ENCODE measurements around the gene SCUBE3.

The SCUBE3 gene

DNA sequence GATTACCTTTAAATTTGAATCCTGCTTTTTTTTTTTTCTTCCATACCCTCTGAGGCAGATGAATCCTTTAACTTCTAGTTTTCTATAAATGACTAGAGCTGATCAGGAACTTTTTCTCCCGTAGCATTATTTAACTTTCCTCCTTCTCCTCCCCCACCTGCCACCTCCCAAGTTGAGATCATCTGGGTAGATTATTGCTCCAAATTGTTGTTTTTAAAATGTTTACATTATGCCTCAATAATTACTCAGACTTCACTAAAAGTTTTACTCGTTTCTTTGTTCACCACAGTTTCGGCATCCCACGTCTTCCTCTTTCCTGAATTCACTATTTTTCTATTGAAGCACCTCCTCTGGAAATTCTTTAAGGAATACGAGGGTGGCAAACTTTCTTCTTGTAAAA lies 16.6 kb upstream of the SCUBE3 start:
- no peak overlapping the region for H3K4me3 ChIP-seq (ENCODE audit: low read length)
- TF ChIP-seq, protein P1, sequence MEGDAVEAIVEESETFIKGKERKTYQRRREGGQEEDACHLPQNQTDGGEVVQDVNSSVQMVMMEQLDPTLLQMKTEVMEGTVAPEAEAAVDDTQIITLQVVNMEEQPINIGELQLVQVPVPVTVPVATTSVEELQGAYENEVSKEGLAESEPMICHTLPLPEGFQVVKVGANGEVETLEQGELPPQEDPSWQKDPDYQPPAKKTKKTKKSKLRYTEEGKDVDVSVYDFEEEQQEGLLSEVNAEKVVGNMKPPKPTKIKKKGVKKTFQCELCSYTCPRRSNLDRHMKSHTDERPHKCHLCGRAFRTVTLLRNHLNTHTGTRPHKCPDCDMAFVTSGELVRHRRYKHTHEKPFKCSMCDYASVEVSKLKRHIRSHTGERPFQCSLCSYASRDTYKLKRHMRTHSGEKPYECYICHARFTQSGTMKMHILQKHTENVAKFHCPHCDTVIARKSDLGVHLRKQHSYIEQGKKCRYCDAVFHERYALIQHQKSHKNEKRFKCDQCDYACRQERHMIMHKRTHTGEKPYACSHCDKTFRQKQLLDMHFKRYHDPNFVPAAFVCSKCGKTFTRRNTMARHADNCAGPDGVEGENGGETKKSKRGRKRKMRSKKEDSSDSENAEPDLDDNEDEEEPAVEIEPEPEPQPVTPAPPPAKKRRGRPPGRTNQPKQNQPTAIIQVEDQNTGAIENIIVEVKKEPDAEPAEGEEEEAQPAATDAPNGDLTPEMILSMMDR (conservative IDR thresholded peaks at IDR 0.05; ENCODE audit: low read length): no peak
- no peak for DNase-seq (ENCODE audit: low read depth)

- no peak overlapping the region for H3K4me3 ChIP-seq (ENCODE audit: low read length)
- DNase-seq (ENCODE audit: low read depth): no peak
- TF ChIP-seq, protein P1 (conservative IDR thresholded peaks at IDR 0.05; ENCODE audit: low read length): no peak
These were observed 13.9 kb upstream of the SCUBE3 start for GRCh38 chr6:35199866-35200265.

GRCh38 chr6:35202066-35202546 lies 11.7 kb upstream of the SCUBE3 start:
- TF ChIP-seq, protein P1 (conservative IDR thresholded peaks at IDR 0.05; ENCODE audit: low read length): no peak
- no peak for DNase-seq (ENCODE audit: low read depth)
- no peak overlapping the region for H3K4me3 ChIP-seq (ENCODE audit: low read length)

GRCh38 chr6:35203152-35203670 lies 10.5 kb upstream of the SCUBE3 start:
- no peak for DNase-seq (ENCODE audit: low read depth)
- H3K4me3 ChIP-seq (ENCODE audit: low read length): no peak overlapping the region
- TF ChIP-seq, protein P1 (conservative IDR thresholded peaks at IDR 0.05; ENCODE audit: low read length): no peak

DNA sequence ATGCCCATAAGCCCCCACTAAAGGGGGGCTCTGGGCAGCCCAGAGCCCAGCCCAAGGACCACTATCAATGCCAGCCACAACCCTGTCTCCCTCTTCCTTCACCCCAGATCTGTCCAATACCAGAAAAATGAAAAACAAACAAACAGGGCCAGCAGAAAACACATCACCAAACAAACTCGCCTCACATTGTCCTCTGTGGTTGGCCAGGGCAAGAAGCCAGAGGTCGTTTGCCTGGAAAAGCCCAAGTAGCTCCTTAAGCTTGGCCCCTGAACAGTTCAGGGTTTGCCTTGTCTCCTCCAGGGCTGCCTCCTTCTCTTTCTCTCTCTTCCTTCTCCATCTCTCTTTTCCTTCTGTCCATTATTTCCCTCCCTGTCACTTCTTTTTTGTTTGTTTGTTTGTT lies 10.1 kb upstream of the SCUBE3 start:
- TF ChIP-seq, protein P1 (conservative IDR thresholded peaks at IDR 0.05; ENCODE audit: low read length): no peak
- H3K4me3 ChIP-seq (ENCODE audit: low read length): no peak overlapping the region
- peak; percentile 54 for DNase-seq (ENCODE audit: low read depth)

GRCh38 chr6:35206346-35206745 lies 7.4 kb upstream of the SCUBE3 start:
- TF ChIP-seq, protein P1 (conservative IDR thresholded peaks at IDR 0.05; ENCODE audit: low read length): no peak
- H3K4me3 ChIP-seq (ENCODE audit: low read length): no peak overlapping the region
- peak; percentile 72 for DNase-seq (ENCODE audit: low read depth)

GRCh38 chr6:35208419-35208818 lies 5.3 kb upstream of the SCUBE3 start:
- DNase-seq (ENCODE audit: low read depth): no peak
- no peak overlapping the region for H3K4me3 ChIP-seq (ENCODE audit: low read length)
- TF ChIP-seq, protein P1 (conservative IDR thresholded peaks at IDR 0.05; ENCODE audit: low read length): no peak
